ENCODE data around the gene LHX4. TPM values are rescaled to one million over a fixed set of nuclear protein-coding genes. Genes with fewer than 3 reads are reported as not detected.

LHX4 gene
- total and polyA plus RNA-seq, 2 of the 8 experiments (the other 6 are each of a cell fraction or from before 2014, with no cell fraction given) = 0.85 to 4.9 TPM

- no peak for TF ChIP-seq SIX5 (IDR thresholded peaks at IDR 0.05; ENCODE audit: low read depth, low read length)
Measured at GRCh38 chr1:180238675-180239074, 8.6 kb downstream of the LHX4 start (continued).

Data from H1 (cell line).